Measurements from ENCODE around the gene PDGFC.

PDGFC gene

DNA sequence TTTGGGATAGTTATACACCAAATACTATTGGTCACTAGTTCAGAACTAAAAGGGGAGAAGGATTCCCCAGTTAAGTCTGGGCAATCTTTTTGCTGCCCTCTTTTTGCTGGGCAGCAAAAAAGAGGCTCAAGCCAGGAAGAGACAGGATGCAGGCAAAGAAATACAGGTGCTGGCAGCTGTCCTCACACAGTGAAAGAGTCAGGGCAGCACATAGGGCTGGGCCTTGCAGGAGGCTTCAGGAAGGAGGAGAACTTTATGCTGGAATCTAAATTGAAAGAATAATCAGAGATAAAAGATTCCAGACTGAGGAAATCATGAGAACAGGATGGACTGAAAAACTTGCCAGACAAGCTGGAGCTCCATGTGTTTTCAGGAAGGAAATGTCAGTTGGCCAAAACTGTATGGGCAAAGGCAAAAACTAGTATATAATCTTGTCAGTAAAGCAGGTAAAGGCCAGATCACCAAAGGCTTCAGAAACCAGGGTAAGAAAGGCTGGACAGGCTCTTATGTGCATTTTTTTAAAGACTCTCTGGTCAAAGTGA lies 46.8 kb downstream of the PDGFC start:
- Histone ChIP-seq H3K9me3 (peaks cover 0 to 5% (median 0%) of the 10 kb centered on the region in 3 donors), H3K27me3 (no peaks in the 10 kb centered on the region), H3K4me1 (peaks cover 0 to 22% (median 6%) of the 10 kb centered on the region in 4 donors), H3K27ac (no peak overlapping the region), H3K4me3 (no peak overlapping the region), H3K36me3 (no peaks in the 10 kb centered on the region)
- TF ChIP-seq, protein P1, sequence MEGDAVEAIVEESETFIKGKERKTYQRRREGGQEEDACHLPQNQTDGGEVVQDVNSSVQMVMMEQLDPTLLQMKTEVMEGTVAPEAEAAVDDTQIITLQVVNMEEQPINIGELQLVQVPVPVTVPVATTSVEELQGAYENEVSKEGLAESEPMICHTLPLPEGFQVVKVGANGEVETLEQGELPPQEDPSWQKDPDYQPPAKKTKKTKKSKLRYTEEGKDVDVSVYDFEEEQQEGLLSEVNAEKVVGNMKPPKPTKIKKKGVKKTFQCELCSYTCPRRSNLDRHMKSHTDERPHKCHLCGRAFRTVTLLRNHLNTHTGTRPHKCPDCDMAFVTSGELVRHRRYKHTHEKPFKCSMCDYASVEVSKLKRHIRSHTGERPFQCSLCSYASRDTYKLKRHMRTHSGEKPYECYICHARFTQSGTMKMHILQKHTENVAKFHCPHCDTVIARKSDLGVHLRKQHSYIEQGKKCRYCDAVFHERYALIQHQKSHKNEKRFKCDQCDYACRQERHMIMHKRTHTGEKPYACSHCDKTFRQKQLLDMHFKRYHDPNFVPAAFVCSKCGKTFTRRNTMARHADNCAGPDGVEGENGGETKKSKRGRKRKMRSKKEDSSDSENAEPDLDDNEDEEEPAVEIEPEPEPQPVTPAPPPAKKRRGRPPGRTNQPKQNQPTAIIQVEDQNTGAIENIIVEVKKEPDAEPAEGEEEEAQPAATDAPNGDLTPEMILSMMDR (IDR thresholded peaks at IDR 0.05): no peak
- intact Hi-C loops (cut with DNase I; ENCODE audit: low total_unique reads): no loop called here
- DNase-seq: no peak

GRCh38 chr4:156923525-156923924 lies 48.1 kb downstream of the PDGFC start:
- no peaks in the 10 kb centered on the region for H3K36me3 ChIP-seq
- TF ChIP-seq, protein P1 (IDR thresholded peaks at IDR 0.05): no peak
- intact Hi-C loops (cut with DNase I; ENCODE audit: low total_unique reads): no loop called here
- no peak overlapping the region for H3K27ac ChIP-seq
- H3K9me3 ChIP-seq: peaks cover 0 to 5% (median 0%) of the 10 kb centered on the region in 3 donors
- DNase-seq: no peak
- no peak overlapping the region for H3K4me3 ChIP-seq
- H3K27me3 ChIP-seq: no peaks in the 10 kb centered on the region
- peaks cover 0 to 15% (median 4%) of the 10 kb centered on the region in 4 donors for H3K4me1 ChIP-seq

- no peak overlapping the region for H3K27ac ChIP-seq
- no peaks in the 10 kb centered on the region for H3K27me3 ChIP-seq
- peaks cover 0 to 4% (median 0%) of the 10 kb centered on the region in 3 donors for H3K9me3 ChIP-seq
- no peak for DNase-seq
- no peaks in the 10 kb centered on the region for H3K36me3 ChIP-seq
- TF ChIP-seq, protein P1 (IDR thresholded peaks at IDR 0.05): no peak
- H3K4me1 ChIP-seq: peaks cover 0 to 52% (median 6%) of the 10 kb centered on the region in 4 donors
- intact Hi-C loops (cut with DNase I; ENCODE audit: low total_unique reads): no loop called here
- H3K4me3 ChIP-seq: no peak overlapping the region
Measured at GRCh38 chr4:156915221-156915620, 56.4 kb downstream of the PDGFC start.

GRCh38 chr4:156913234-156913633 lies 58.4 kb downstream of the PDGFC start:
- DNase-seq: no peak
- TF ChIP-seq, protein P1 (IDR thresholded peaks at IDR 0.05): no peak
- Histone ChIP-seq H3K27me3 (no peaks in the 10 kb centered on the region), H3K4me3 (no peak overlapping the region), H3K4me1 (peaks cover 0 to 58% (median 6%) of the 10 kb centered on the region in 4 donors), H3K9me3 (peaks cover 0 to 4% (median 0%) of the 10 kb centered on the region in 3 donors), H3K36me3 (no peaks in the 10 kb centered on the region), H3K27ac (no peak overlapping the region)
- intact Hi-C loops (cut with DNase I; ENCODE audit: low total_unique reads): no loop called here

DNA sequence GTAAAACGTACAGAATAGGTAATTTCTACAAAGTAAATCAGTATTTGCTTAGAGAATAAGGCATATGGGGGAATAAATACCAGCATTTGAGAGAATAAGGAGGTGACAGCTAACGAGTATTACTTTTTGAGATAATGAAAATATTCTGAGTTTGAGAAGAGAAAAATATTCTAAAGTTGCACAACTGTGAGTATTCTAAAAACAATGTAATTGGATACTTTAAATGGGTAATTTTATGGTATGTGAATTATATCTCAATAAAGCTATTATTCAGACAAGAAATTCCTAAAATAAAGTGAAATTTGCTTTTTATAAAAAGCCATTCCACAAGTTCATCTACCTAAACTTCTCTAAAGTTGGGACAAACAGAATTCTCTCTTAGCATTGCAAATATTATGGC lies 62.6 kb downstream of the PDGFC start:
- TF ChIP-seq, protein P1 (IDR thresholded peaks at IDR 0.05): no peak
- H3K9me3 ChIP-seq: peaks cover 0 to 2% (median 0%) of the 10 kb centered on the region in 3 donors
- H3K27ac ChIP-seq: no peak overlapping the region
- intact Hi-C loops (cut with DNase I; ENCODE audit: low total_unique reads): no loop called here
- no peaks in the 10 kb centered on the region for H3K27me3 ChIP-seq
- peaks cover 0 to 29% (median 3%) of the 10 kb centered on the region in 4 donors for H3K4me1 ChIP-seq
- no peak for DNase-seq
- H3K36me3 ChIP-seq: no peaks in the 10 kb centered on the region
- H3K4me3 ChIP-seq: no peak overlapping the region
